HG02852 (cell line): ENCODE data around the gene TCEA3.

Source experiments
- ATAC-seq: cut with Tn5 transposase; IDR thresholded peaks from one replicate; pipeline ENCODE4 v1.9.1; 2021; ENCODE audit warnings: mild to moderate bottlenecking, moderate library complexity; ENCODE audit not compliant: unreplicated experiment

TCEA3 gene

DNA sequence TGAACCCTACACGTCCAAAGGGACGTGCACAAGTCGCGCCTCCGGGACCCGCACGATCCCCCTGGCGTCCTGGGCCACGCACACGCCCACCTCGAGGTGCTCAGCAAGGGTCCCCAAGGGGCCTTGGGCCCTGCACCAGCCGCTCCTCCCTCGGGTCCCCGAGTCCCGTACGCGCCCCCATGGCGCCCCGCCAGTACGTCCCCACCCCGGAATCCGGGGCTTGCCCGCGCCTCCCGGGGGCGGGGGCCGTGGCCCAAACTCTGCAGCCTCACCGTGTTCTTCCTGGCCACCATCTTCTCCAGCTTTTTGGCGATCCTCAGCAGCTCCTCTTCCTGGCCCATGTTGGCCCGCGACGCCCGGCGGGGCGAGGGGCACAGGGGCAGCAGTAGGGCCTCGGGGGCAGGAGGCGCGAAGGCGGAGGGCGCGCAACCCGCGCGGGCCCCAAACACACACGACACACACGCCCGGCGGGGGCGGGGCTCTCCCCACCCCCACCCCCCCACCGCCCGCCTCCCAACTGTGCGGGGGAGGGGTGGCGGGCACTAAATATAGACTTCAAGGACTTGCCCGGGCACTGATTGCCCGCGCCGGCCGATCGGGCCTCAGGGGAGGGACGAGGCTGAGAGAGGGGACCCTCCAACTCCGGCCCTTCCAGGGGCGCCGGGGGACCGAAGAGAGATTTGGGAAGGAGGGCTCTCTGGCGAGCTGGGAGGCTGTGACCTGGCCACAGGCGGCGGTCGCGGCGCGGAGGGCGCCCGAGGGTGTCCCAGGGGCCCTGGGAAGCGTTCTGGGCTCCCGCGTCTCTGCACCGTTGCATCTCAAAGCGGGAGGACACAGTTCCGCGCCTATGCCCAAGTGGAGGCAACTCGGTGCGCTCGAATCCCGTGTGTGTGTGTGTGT is at the start of gene TCEA3:
TCEA3 (minus strand) TSS at position 456 of the 900 bp plus-strand sequence; CDS start at position 341, 115 bp downstream.
- no peak for ATAC-seq

DNA sequence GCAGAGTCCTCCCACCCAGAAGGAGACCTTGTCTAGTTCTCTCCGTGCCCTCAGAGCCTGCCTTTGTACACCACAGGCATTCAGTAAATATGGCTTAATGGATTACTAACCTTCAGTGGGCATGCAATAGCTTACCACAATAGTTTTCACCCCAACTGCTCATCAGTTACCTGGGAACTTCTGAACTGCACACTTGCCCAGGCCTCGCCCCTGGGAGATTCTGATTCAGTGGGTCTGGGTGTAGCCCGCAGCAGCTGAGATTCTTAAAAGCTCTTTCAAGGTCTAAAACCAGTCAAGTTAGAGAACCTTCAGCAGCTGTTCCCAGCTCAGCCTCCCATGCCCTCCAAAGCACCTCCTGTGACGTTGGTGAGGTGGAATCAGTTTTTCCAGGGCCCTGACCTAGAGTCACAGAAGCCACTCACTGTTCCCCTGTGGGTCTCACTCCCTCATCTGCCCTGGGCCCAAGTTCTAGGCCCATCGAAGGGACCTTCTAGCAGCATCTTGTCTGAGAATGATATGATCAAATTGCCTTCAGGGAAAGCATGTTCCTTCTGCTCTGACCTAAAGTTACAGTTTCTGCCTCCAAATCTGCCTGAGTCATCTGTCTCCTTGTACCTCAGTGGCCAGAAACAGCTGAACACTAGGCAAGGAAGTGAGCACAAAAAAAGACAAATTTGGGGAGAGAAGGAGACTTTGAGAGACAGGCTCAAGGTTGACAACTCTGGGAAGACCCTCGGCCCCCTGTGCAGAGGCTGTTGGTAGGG is 48.7 kb upstream of the TCEA3 start:
- ATAC-seq: no peak

DNA sequence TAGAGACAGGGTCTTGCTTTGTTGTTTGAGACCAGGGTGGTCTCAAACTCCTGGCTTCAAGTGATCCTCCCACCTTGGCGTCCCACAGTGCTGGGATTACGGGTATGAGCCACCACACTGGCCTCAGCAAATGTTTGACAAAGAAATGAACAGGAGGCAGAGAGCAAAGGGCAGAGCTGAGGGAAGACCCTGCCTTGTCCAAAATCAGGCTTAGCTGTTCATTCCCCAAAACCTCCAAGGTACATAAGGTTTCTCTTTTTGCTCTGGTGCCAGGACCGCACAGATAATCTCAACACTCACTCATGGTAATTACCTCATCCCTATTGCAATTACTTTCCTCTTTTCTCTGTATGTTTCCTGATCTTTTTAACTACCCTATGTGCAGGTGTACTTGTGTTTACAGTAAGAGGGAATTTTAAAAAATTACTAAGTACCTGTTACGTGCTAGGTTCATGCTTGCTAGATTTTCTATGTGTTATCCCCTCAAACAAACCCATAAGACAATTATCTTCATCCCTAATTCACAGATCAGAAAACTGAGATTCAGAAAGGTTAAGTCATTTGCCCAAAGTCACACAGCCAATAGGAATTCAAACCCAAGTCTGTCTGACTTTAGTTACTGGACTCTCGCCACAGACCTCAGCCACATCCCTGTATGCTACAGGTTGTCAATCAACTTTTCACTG is 47.9 kb upstream of the TCEA3 start:
- no peak for ATAC-seq

DNA sequence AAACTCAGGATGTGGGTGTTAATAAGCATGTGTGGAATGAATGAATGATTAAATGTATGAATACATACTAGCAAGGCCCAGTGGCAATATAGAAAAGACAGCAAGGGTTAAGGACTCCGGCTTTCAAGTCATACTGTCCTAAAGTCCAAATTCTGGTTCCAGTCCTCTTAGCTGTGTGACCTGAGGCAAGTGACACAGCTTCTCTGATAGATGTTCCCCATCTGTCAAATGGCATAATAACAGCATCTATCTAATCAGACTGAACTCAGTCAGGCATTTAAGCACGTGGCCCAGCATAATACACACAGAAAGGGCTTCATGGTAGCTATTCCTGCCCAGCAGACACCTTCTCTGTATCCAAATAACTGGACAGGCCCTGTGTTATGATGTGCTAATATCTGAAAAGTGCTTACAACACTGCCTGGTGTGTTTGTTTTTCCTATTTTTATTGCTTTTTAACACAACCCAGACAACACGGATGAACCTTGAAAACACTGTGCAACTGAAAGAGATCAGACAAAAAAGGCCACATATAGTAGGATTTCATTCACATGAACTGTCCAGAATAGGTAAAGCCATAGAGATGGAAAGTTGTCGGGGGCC is 47.0 kb upstream of the TCEA3 start:
- no peak for ATAC-seq

DNA sequence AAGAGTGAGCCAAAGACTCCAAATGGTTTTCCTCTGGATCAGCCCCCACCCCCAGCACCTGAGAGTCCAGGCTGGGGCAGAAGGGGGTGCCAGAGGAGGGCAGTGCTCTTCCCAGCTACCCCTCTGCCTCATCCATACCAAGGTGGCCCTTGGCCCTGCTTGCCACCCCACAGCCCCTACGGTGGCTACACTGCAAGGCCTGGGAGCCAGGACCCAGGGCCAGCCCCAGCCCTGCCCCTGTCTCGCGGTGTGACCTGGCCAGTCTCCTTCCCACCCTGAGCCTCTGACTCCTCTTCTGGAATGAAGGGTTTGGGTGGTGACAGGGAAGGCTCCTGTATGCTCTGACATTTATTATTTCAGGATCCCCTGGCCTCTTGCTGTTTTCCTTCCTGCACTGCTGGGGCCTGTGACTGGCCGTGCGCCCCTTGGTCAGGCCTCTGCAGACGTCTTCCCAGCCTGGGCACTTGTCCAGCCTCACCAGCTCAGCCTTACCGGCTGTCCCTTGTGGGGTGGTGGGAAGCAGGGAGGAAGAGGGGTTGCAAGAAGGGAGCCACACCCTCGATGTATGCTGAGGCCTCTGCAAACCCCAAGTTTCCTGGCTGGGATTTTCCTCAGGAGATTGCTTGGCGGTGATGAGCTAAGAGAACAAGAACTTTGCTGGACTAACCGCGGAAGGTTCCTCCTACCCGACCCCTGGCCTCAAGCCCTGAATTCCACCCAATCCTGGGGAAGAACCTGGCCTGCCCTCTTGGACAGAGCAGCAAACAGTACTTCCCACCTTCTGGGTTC is 45.9 kb upstream of the TCEA3 start:
- ATAC-seq: no peak

DNA sequence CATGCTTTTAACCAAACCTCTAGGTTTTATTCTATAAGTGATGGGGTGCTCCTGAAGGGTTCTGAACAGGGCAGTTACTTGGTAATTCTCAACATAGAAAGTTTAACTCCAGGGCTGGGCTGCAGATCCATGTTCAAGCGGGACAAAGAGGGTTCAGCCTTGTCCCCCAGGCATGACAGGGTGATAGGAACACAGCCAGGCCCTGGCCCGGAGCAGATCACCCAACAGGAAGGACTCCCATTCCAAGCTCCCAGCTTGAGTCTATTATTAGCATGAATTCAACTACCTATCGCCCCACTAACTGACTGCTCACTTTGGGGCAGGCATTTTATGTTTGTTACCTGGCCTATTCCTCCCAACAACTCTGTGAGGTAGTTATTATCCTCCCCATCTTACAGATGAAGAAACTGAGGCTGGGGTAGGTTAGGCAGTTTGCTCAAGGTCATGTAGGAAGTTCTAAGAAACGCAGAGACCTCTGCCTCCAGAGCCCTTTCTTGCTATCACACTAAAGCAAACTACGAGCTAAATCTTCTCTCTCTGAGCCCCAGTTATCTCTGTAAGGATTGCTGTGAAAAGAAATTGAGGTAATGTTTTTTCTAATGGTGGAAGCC is 44.9 kb upstream of the TCEA3 start:
- ATAC-seq: no peak

DNA sequence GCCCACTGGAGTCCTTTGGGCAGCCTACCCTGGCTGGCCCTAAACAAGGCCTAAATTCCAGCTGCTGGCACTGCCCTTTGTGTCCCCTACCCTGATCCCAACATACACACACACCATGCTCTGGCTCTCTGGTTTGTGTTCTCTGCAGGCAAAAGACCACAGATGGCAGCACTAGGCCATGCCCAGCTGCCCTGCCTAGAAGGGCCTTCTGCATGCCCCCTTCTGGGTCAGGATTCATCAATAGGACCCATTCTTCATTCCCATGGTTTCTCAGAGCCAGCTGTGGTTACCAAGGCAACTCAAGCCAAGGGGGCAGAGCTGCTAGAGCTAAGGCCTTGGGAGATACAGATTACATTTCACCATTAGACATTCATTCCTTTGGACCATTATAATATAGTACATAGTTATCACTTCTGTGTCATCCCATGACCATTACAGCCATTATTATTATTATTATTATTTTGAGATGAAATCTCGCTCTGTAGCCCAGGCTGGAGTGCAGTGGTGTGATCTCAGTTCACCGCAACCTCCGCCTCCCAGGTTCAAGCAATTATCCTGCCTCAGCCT is 42.0 kb upstream of the TCEA3 start:
- no peak for ATAC-seq

DNA sequence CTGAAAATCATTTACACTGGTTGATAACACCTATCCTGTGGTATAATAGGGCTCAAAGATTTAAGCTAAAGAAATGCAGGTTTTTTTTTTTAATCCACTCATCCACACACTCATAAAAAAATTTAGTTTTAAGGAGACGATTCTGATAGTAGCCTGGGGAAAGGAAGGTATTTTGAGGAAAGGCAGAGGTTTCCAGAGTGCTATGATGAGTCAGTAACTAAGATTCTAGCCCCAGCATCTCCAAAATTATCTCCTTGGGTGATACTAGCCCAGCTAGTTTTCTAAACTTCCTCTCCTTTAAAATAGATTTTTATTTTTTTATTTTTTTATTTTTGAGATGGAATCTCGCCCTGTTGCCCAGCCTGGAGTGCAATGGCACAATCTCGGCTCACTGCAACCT is 38.7 kb upstream of the TCEA3 start:
- ATAC-seq: no peak

DNA sequence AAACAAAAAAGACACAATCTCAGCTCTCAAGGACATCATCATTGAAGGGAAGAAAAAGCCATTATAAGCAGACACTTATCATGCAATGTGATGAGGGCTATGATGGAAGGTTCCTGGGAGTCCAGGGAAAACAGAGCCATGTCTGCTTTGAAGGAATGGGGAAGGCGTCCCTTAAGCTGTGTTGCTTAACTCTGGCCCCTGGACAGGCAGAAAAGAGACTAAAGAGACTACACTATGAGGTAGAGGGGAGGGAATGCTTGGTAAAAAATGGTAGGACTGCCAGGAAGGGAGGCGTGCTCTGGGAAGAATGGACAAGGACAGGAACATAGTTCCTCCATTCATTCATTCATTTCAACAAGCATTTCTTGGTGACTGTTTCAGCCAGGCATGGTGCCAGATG is 38.2 kb upstream of the TCEA3 start:
- no peak for ATAC-seq

DNA sequence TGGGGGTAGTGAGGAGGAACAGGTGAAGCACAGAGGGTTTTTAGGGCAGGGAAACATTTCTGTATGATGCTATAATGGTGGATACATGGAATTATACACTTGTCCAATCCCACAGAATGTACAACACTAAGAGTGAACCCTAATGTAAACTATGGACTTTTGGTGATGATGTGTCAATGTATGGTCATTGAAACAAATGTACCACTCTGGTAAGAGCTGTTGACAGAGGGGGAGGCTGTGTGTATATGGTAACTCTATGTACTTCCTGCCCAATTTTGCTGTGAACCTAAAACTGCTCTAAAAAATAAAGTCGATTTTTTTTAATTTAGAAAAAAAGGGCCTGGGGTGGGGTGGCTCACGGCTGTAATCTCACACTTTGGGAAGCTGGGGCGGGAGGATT is 36.5 kb upstream of the TCEA3 start:
- ATAC-seq: no peak

DNA sequence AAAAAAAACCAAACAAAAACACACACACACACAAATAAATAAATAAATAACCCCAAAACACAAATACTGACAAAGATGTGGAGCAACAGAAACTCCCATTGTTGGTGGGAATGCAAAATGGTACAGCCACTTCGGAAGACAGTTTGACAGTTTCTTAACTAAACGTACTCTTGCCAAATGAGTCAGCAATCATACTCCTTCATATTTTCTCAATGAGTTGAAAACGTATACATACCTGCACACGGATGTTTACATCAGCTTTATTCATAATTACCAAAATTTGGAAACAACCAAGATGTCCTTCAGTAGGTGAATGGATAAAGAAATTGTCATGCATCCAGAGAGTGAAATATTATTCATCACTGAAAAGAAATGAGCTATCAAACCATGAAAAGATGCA is 36.0 kb upstream of the TCEA3 start:
- ATAC-seq: no peak

DNA sequence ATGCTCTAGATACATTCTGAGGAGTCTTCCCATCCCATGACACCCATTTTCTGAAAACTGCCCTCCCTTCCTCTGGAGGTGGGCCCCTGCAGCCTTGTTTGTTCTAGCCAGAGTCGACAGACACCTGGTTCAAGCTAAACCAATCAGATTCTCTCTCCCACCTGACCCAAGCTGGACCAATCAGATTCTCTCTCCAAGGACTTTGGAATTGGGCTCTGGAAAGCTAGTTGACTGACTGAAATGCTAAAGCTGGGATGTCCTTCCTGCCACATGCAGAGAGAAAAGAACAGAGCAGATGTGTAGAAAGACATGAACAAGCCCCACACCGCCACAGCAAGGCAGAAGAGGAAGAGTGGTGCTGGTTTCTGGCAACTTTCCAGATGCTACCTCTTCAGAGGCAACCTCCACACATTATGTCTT is 34.8 kb upstream of the TCEA3 start:
- no peak for ATAC-seq

DNA sequence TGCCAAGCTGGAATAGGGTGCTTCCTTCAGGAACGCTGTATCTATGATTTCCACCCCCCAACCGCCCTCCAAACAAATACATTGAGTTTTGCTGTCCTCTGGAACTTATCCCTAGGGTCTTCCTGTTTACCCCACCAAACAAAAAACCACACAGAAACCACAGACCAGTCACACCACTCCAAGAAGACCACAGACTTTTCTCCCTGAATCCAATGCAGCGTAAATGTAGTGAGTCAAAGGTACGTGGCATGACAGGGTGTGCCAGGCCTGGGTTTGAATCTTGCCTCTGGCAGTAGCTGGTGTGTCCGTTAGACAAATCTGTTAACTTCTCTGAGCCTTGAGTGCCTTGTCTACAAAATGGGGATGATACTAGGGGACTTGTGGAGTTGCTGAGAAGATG is 31.7 kb upstream of the TCEA3 start:
- no peak for ATAC-seq

DNA sequence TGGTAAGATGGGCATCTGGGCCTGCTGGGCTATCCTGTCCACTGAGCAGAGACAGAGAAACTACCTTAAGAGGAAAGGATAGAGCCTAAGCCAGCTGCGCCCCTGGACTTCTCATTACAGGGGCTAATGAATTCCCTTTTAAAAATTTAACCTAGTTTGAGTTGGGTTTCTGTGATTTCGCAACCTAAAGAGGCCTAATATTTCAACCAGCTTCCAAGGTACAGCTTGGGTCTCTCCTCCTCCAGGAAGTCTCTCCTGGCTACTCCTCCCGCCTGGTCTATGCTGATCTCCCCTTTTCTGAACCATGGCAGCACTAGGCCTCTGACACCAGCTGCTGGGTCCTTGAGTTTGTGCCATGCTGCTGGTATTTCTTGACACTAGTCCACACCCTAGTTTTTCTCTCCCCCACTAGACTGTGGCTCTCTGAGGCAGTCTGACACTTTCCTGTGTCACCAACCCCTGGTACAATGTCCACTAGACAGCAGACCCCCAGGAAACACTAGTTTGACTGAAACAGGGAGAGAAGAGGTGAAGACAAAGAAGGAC is 29.0 kb upstream of the TCEA3 start:
- ATAC-seq: no peak

DNA sequence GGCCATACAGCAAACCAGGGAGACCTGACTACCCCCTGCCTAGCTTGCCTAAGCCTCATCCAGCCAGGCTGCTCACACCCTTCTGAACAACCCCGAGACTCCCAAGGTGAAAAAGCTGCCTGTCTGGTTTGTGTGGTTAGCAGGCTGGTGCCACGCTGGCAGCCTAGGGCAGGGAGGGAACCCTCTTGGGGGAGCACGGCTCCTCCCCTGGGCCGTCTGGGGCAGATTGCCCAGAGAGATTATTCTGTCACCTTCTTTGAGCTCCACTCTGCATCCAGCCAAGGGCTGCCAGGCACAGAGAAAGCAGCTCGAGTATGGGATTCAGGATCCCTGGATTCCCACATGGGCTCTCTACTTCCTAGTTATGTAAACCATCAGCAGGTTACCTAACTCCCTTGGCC is 27.5 kb upstream of the TCEA3 start:
- no peak for ATAC-seq

DNA sequence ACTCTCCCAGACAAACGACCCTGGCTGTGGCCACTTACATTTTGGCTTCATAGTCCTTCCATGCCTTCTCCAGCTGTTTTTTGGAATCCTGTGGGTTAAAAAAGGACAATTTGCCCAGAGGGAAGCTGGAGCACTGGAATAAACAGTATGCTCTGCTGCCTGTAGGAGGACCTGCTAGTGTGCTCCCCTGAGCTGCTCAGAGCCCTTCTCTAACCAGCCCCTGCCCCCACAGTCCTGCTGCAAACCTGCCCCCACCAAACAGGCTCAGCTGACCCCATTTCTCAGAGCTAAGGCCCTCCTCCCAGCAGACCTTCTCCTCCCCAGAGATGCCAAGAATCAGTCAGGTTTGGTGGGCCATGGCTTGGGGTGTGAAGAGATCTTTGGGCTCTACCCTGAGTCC is 26.9 kb upstream of the TCEA3 start:
- no peak for ATAC-seq

DNA sequence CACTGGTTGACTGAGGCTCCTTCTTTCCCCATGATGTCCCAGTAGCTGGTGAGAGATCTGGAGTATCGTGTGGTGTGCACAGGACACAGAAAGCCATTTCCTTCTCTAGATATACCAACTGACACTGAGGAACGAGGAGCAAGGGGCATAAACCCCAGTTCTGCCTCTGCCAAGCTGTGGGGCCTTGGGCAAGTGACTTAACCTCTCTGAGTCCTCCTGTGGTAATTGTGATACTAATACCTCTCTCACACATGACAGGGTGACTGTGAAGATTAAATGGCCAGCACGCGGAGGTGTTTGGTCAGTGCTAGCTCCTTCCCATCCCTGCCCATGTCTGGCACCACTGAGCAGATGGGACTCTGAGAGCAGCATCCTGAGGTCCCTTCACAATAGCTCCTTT is 26.3 kb upstream of the TCEA3 start:
- no peak for ATAC-seq

DNA sequence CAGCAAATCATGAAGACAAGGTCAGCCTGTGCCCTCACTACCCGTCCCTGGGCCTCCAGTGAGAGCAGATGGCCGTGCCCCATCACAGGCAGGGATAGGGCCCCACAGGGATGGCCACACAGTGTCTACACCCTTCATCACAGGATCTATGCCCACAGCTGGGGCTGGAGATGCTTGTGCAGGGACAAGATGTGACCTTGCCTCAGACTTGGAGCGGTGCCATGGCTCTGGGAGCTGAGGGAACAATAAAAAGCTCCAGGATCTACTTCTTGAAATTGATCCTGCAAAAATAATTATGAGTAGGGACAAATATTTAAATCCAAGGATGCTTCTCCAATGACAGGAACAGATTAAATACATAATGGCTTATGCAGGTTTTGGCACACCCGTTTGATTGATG is 25.4 kb upstream of the TCEA3 start:
- ATAC-seq: no peak

DNA sequence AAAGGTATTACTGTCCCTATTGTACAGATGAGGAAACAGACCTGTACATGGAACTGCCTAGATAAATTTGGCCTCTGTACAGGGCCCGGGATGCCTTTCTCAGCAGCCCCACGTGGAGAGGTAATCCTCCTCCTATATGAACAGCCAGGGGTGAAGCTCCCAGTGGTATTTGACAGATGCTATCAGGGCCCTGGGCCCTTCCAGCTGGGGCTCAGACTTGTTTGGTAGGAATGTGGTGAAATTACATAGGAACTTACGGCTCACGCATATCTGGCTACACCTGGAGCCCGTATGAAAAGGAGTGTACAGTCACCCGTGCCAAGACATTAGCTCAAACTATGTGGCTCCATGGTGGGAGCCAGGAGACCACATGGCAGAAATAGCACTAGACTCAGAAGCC is 24.8 kb upstream of the TCEA3 start:
- no peak for ATAC-seq
